HepG2 (cell line): ENCODE results near the gene ACSM6. TPM values are rescaled to one million over a fixed set of nuclear protein-coding genes. Genes with fewer than 3 reads are reported as not detected.
A peak's percentile ranks its signal among the peaks of the same experiment; 100 is the strongest.

Source experiments
- ATAC-seq: fragments of 200-7000 bp; cut with Tn5 transposase; 3 replicates; pipeline ENCODE4 v1.9.1; 2020; ENCODE audit warnings: mild to moderate bottlenecking, moderate library complexity
- BruUV-seq: library from RNA; stranded (reverse); fragments of 400-500 nt; replicated peaks from 2 replicates; lab custom pipeline; 2021; lab: Mats Ljungman, UMichigan
- CTCF ChIA-PET: fragments of 300-600 bp; formaldehyde crosslinking; extraction: SDS; loops from one replicate; lab custom pipeline; 2021; ENCODE audit warnings: low total read pairs, inconsistent platforms, low intra/inter-chr PET ratio; lab: Yijun Ruan, JAX
- POLR2A ChIA-PET: fragments of 350-600 bp; sonication (Branson Sonifier 250); formaldehyde crosslinking; loops from one replicate; lab custom pipeline; 2020; ENCODE audit warnings: antibody characterized with exemption, inconsistent platforms; lab: Yijun Ruan, JAX
- DNase-seq: peaks from one replicate; pipeline ENCODE4 v3.0.0-alpha.2; 2015; ENCODE audit warnings: low spot score
- FAIRE-seq: peaks from 3 replicates; lab custom pipeline; 2011; peaks lifted over from hg19 to GRCh38; lab: Jason Lieb, UNC
- H2AFZ ChIP-seq: one replicate; pipeline ENCODE4 v1.6.1; 2011; ENCODE audit warnings: low read length, inconsistent platforms
- H3K27ac ChIP-seq: fragments of 300-600 bp; 3 replicates; pipeline ENCODE4 v1.8.0; 2011; ENCODE audit warnings: mixed run types, mild to moderate bottlenecking, mixed read lengths, low read length, inconsistent platforms; ENCODE audit not compliant: insufficient read depth; ENCODE audit errors: extremely low read length
- H3K27me3 ChIP-seq, 2 experiments: fragments of 200-600 bp in 1 of 2; 2 replicates in 1 of 2; 3 replicates in 1 of 2; pipeline versions ENCODE4 v1.6.0 to v1.8.0; 2011; ENCODE audit warnings: low read length in 2 of 2, mild to moderate bottlenecking in 2 of 2, moderate library complexity in 2 of 2, inconsistent platforms in 1 of 2; ENCODE audit not compliant: insufficient read depth in 2 of 2, control insufficient read depth in 1 of 2
- H3K36me3 ChIP-seq, 2 experiments: fragments of 200-600 bp in 1 of 2; replicated peaks in 1 of 2; 2 replicates in 1 of 2; 3 replicates in 1 of 2; pipeline versions ENCODE4 v1.5.1 to v1.8.0; 2011; ENCODE audit warnings: low read length in 2 of 2, inconsistent platforms in 1 of 2; ENCODE audit not compliant: insufficient read depth in 2 of 2, control insufficient read depth in 1 of 2
- H3K4me1 ChIP-seq: 2 replicates; pipeline ENCODE4 v1.5.1; 2012; ENCODE audit warnings: low read length, inconsistent platforms; ENCODE audit not compliant: insufficient read depth
- H3K4me2 ChIP-seq: 2 replicates; pipeline ENCODE4 v1.6.0; 2011; ENCODE audit warnings: low read depth, low read length, inconsistent platforms
- H3K4me3 ChIP-seq, 3 experiments: fragments of 200-600 bp in 1 of 3; sonication (generic), shearing (Covaris generic) in 1 of 3; replicated peaks in 1 of 3; 2 replicates each; pipeline ENCODE4 v1.5.1; 2011 to 2016; ENCODE audit warnings: low read length in 3 of 3, inconsistent platforms in 2 of 3, low read depth in 2 of 3, mild to moderate bottlenecking in 2 of 3, control low read depth in 1 of 3, mixed read lengths in 1 of 3; ENCODE audit not compliant: insufficient read depth in 1 of 3
- H3K79me2 ChIP-seq: one replicate; pipeline ENCODE4 v1.6.1; 2011; ENCODE audit warnings: low read length, inconsistent platforms; ENCODE audit not compliant: insufficient read depth
- H3K9ac ChIP-seq: 2 replicates; pipeline ENCODE4 v1.6.0; 2011; ENCODE audit warnings: mild to moderate bottlenecking, low read depth, low read length, inconsistent platforms; ENCODE audit not compliant: insufficient read depth
- H3K9me3 ChIP-seq: 2 replicates; pipeline ENCODE4 v1.5.1; 2012; ENCODE audit warnings: mild to moderate bottlenecking, low read length
- H4K20me1 ChIP-seq: 2 replicates; pipeline ENCODE4 v1.6.0; 2011; ENCODE audit warnings: inconsistent platforms, mild to moderate bottlenecking, low read length, moderate library complexity; ENCODE audit not compliant: insufficient read depth
- ATRX ChIP-seq: sonication (generic); formaldehyde crosslinking; IDR thresholded peaks from 2 replicates; pipeline ENCODE4 v1.4.0; 2020; ENCODE audit warnings: missing genetic modification reagents, borderline replicate concordance
- CTCF ChIP-seq: sonication (generic); formaldehyde crosslinking; IDR thresholded peaks from 2 replicates; pipeline ENCODE4 v1.5.0; 2020; ENCODE audit warnings: mild to moderate bottlenecking, missing genetic modification reagents, moderate library complexity
- HCFC1 ChIP-seq: fragments of 150-350 bp; IDR thresholded peaks from 2 replicates; pipeline ENCODE4 v1.6.1; 2014; ENCODE audit warnings: low read depth, low read length
- MAZ ChIP-seq, 2 experiments: sonication (generic) in 1 of 2; formaldehyde crosslinking in 1 of 2; IDR thresholded peaks; 2 replicates each; pipeline versions ENCODE4 v1.5.0 to v1.6.1; 2012 to 2020; ENCODE audit warnings: low read depth in 2 of 2, mild to moderate bottlenecking in 2 of 2, borderline replicate concordance in 1 of 2, improper control_type of control experiment in 1 of 2, low read length in 1 of 2, missing genetic modification reagents in 1 of 2, moderate library complexity in 1 of 2
- MTERF4 ChIP-seq: sonication (generic); formaldehyde crosslinking; IDR thresholded peaks from 2 replicates; pipeline ENCODE4 v1.8.0; 2023; ENCODE audit warnings: mild to moderate bottlenecking, missing genetic modification reagents
- PLRG1 ChIP-seq: fragments of 450-650 bp; conservative IDR thresholded peaks from 2 replicates; pipeline ENCODE4 v1.6.1; 2016
- RAD21 ChIP-seq: fragments of 450-650 bp; formaldehyde crosslinking; IDR thresholded peaks from 2 replicates; pipeline ENCODE4 v1.5.0; 2020; ENCODE audit warnings: mild to moderate bottlenecking
- SMC3 ChIP-seq: IDR thresholded peaks from 2 replicates; pipeline ENCODE4 v1.6.1; 2011; ENCODE audit warnings: low read length, improper control_type of control experiment
- STAG1 ChIP-seq: sonication (generic); formaldehyde crosslinking; IDR thresholded peaks from 2 replicates; pipeline ENCODE4 v1.4.0; 2020; ENCODE audit warnings: missing genetic modification reagents
- ZNF550 ChIP-seq: sonication (generic); formaldehyde crosslinking; IDR thresholded peaks from 2 replicates; pipeline ENCODE4 v1.4.0; 2020; ENCODE audit warnings: mild to moderate bottlenecking, missing genetic modification reagents, borderline replicate concordance
- ZNF761 ChIP-seq: sonication (generic); formaldehyde crosslinking; conservative IDR thresholded peaks from 2 replicates; pipeline ENCODE4 v1.4.0; 2020; ENCODE audit warnings: mild to moderate bottlenecking, missing genetic modification reagents
- WGBS: methylation state at CpG from one replicate; pipeline ENCODE4 v1.1.6; 2017; ENCODE audit warnings: low lambda C conversion rate; 5-methylcytosine and 5-hydroxymethylcytosine counted together
- in situ Hi-C: cut with HindIII; loops from 2 replicates; pipeline ENCODE4 v1.10.0; 2017; ENCODE audit warnings: low pct_unique_long_range_greater_than_20kb; ENCODE audit not compliant: extremely low pct_ligation_motif_present
- intact Hi-C: fragments of 100-400 bp; cut with micrococcal nuclease; formaldehyde crosslinking; loops from one replicate; pipeline ENCODE4 v1.10.0; 2022; ENCODE audit not compliant: unreplicated experiment
- polyA plus RNA-seq, 8 experiments: library from polyadenylated mRNA; depleted of rRNA in 3 of 8; stranded (reverse) in 7 of 8; unstranded in 1 of 8; fragments of >200 nt; fragmentation: Illumina TruSeq in 4 of 8; extraction: Trizol in 4 of 8; gene quantifications; 2 replicates each; pipeline versions ENCODE4 v1.2.1 to v1.2.3, GENCODE V29; 2011 to 2016; ENCODE audit warnings: low read depth in 4 of 8, missing spikeins in 1 of 8, mixed read lengths in 1 of 8; ENCODE audit not compliant: insufficient read depth in 1 of 8
- total RNA-seq, 5 experiments: library from RNA; depleted of rRNA; stranded (reverse); fragments of >200 nt; fragmentation: Illumina TruSeq; extraction: Trizol; gene quantifications; 2 replicates each; pipeline ENCODE4 v1.2.3, GENCODE V29; 2016; ENCODE audit warnings: low read depth in 1 of 5

ACSM6 gene
- total and polyA plus RNA-seq, 2 of the 13 experiments (the other 11 are each of a cell fraction or from before 2014, with no cell fraction given), result not detected

- FAIRE-seq, result peak; percentile 30
- Histone ChIP-seq H2AFZ (no peak overlapping the region), H3K27ac (no peak overlapping the region), H3K27me3 (no peaks in the 10 kb centered on the region), H3K9me3 (no peaks in the 10 kb centered on the region), H3K36me3 (peaks cover 38 to 84% of the 10 kb centered on the region in 2 experiments), H3K9ac (no peak overlapping the region), H3K4me1 (peaks cover 14% of the 10 kb centered on the region), H4K20me1 (0 out of 2 replicates have a peak, but pooled peaks cover 6% of the 10 kb centered on the region), H3K79me2 (no peaks in the 10 kb centered on the region), H3K4me2 (no peak overlapping the region), H3K4me3 (no peak overlapping the region)
- DNase-seq, result peak; percentile 45
- in situ Hi-C loops (loop anchor here (5.0 to 25.0 kb wide), 2 partner anchors 110 to 605 kb away; no protein-coding TSS in a partner anchor), intact Hi-C loops (loop anchor here (1.0 kb wide), 2 partner anchors 34 to 109 kb away; no protein-coding TSS in a partner anchor)
- ATAC-seq, result peak; percentile 69
- ChIA-PET POLR2A (no interaction called here), CTCF (interaction anchor here (0.9 to 2.2 kb wide), 4 partner anchors 61 to 120 kb away, joined by 3 to 34 read pairs (median 4); no protein-coding TSS in a partner anchor)
- TF ChIP-seq SMC3, result peak; percentile 81
- TF ChIP-seq HCFC1, result no peak
- no peak for TF ChIP-seq ZNF550 (CRISPR knock-in tag)
- TF ChIP-seq MTERF4 (CRISPR knock-in tag), result no peak
- TF ChIP-seq STAG1 (CRISPR knock-in tag), result peak; percentile 79
- peak; percentile 78 for TF ChIP-seq CTCF (CRISPR knock-in tag)
- no peak for TF ChIP-seq ATRX (CRISPR knock-in tag)
- no peak for TF ChIP-seq ZNF761 (CRISPR knock-in tag)
- TF ChIP-seq RAD21, result peak; percentile 64
- no peak for TF ChIP-seq MAZ (IDR thresholded peaks at IDR 0.05; ENCODE audit: borderline replicate concordance, low read depth, low read length)
- no peak for TF ChIP-seq MAZ (CRISPR knock-in tag; IDR thresholded peaks at IDR 0.05; ENCODE audit: low read depth)
- no peak for TF ChIP-seq PLRG1
- WGBS, result 89% methylated on average over 8 of the region's 8 CpGs
- BruUV-seq, result no TSS peak
These were observed 48.7 kb downstream of the ACSM6 start for GRCh38 chr10:95242581-95243317.
